GM23338 (cell line): ENCODE data around the gene WAPL.

Source experiments
- CTCF ChIP-seq, 2 experiments: fragments of 200-600 bp in 1 of 2; sonication (generic) in 1 of 2; conservative IDR thresholded peaks; 2 replicates each; pipeline versions ENCODE4 v1.5.1 to v1.6.1; 2016 to 2017; ENCODE audit warnings: antibody characterized with exemption in 2 of 2, low read depth in 2 of 2, mild to moderate bottlenecking in 2 of 2, moderate library complexity in 1 of 2
- EZH2phosphoT487 ChIP-seq: fragments of 200-600 bp; sonication (generic); IDR thresholded peaks from one replicate; pipeline ENCODE4 v1.8.1; 2018; ENCODE audit warnings: antibody characterized with exemption; ENCODE audit not compliant: unreplicated experiment

GRCh38 chr10:86509145-86509544 is 12.4 kb downstream of the WAPL start:
- TF ChIP-seq CTCF (conservative IDR thresholded peaks at IDR 0.05; ENCODE audit: low read depth in 2 of 2), result no peak
- TF ChIP-seq EZH2phosphoT487, result no peak
